ENCODE results near the gene ZBTB6.

- TF ChIP-seq POLR2AphosphoS5 (IDR thresholded peaks at IDR 0.05) (no peak), CTCF (IDR thresholded peaks at IDR 0.05) (no peak), POLR2A (IDR thresholded peaks at IDR 0.05) (no peak)
These were observed 33.4 kb upstream of the ZBTB6 start for GRCh38 chr9:122946461-122947005.

Data from prostate gland (tissue), 2 donors.